SKM-1 (cell line): ENCODE measurements around the gene ATXN7L1.

ENCODE experiments used
- DNase-seq: peaks from one replicate; lab custom pipeline; 2025; ENCODE audit not compliant: unreplicated experiment; lab: John Stamatoyannopoulos, UW

Gene ATXN7L1

GRCh38 chr7:105752671-105753275 lies 123.6 kb downstream of the ATXN7L1 start:
- no peak for DNase-seq

GRCh38 chr7:105751054-105751453 lies 125.3 kb downstream of the ATXN7L1 start:
- DNase-seq: no peak

GRCh38 chr7:105748701-105749100 lies 127.7 kb downstream of the ATXN7L1 start:
- no peak for DNase-seq

GRCh38 chr7:105745681-105746330 lies 130.6 kb downstream of the ATXN7L1 start:
- no peak for DNase-seq

GRCh38 chr7:105744258-105744657 lies 132.1 kb downstream of the ATXN7L1 start:
- DNase-seq: no peak

GRCh38 chr7:105743351-105744090 lies 132.9 kb downstream of the ATXN7L1 start:
- DNase-seq: no peak

- no peak for DNase-seq
Measured at GRCh38 chr7:105742787-105743186, 133.6 kb downstream of the ATXN7L1 start.

- no peak for DNase-seq
Measured at GRCh38 chr7:105741982-105742381, 134.4 kb downstream of the ATXN7L1 start.

- DNase-seq: no peak
Measured at GRCh38 chr7:105738133-105738532, 138.3 kb downstream of the ATXN7L1 start.

- DNase-seq: no peak
Measured at GRCh38 chr7:105734233-105734632, 142.2 kb downstream of the ATXN7L1 start.

- DNase-seq: no peak
Measured at GRCh38 chr7:105731042-105731441, 145.4 kb downstream of the ATXN7L1 start.

GRCh38 chr7:105728028-105728427 lies 148.4 kb downstream of the ATXN7L1 start:
- DNase-seq: no peak

- DNase-seq: no peak
Measured at GRCh38 chr7:105724688-105725087, 151.7 kb downstream of the ATXN7L1 start.

GRCh38 chr7:105723572-105723971 lies 152.8 kb downstream of the ATXN7L1 start:
- DNase-seq: no peak

GRCh38 chr7:105721571-105722104 lies 154.8 kb downstream of the ATXN7L1 start:
- DNase-seq: no peak

- no peak for DNase-seq
Measured at GRCh38 chr7:105719919-105720318, 156.5 kb downstream of the ATXN7L1 start.

- DNase-seq: no peak
Measured at GRCh38 chr7:105719395-105719794, 157.0 kb downstream of the ATXN7L1 start.

- DNase-seq: peak; percentile 59
Measured at GRCh38 chr7:105718511-105718925, 157.9 kb downstream of the ATXN7L1 start.

- DNase-seq: no peak
Measured at GRCh38 chr7:105715528-105715927, 160.9 kb downstream of the ATXN7L1 start.

- DNase-seq: no peak
Measured at GRCh38 chr7:105713488-105714465, 162.6 kb downstream of the ATXN7L1 start.

- no peak for DNase-seq
Measured at GRCh38 chr7:105712877-105713276, 163.5 kb downstream of the ATXN7L1 start.
